NK-92 (cell line): Measurements from ENCODE around the gene PKD2L2.
"Not testable (repeated sequence)": the region's sequence is repeated elsewhere in the genome, so short reads cannot be mapped to it uniquely, and the experiment has no call there.

Experiments
- DNase-seq: peaks from one replicate; lab custom pipeline; 2025; ENCODE audit not compliant: unreplicated experiment; lab: John Stamatoyannopoulos, UW

Gene PKD2L2

DNA sequence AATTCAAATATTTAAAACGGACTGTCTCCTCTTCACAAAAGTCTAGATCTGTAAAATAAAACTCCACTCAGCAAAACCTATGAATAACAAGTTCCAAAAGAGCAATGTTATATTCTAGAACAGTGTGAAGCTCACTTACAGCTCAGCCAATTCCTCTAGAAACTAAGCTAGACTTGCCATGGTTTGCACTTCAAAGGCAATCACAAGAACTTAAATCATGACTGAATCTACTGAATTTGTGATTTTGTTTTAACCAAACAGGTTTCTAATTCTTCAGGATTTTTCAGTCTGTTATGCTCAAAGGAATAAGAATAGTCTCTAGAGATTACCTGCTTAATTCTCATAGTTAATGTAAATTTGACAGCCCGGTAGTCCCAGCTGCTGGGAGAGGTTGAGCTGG, 1.4 kb upstream of the PKD2L2 start:
- DNase-seq, result no peak

DNA sequence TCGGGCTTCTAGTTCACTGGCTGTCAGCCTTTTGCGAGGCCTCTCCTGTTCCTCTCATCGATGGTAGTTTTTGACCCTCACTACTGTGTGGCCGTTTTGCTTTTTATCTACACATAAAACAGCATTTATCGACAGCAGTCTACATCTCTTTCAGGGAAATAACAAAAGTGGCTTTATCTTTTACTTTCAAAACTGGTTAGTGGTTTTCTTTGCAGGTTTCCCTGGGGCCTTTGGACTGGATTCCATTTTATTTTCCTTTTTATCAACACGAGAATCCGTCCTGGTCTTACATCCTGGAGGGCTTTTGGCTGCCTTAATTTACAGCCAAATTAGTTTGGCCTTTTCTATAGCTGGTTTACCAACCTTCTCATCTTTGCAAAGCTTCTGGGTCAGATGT, 793 bp upstream of the PKD2L2 start:
- DNase-seq, result no peak

DNA sequence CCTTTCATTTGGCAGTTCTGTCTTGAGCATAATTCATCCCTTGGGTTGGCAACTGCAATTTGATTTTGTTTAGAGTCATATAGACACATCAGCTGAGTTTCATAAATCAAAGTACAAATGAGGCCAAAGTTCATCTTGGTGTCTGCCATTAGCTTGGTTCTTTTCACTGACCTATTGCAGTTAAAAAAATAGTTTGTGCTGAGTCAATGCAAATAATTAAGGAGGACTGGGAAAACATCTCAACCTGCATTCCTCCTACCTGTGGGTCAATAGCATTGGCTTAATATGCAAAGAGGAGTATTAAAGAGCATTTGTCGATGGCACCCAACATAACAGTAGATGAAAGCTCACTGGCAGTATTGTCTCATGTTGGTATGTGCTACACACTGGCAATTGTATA, 1.6 kb downstream of the PKD2L2 start:
- no peak for DNase-seq

DNA sequence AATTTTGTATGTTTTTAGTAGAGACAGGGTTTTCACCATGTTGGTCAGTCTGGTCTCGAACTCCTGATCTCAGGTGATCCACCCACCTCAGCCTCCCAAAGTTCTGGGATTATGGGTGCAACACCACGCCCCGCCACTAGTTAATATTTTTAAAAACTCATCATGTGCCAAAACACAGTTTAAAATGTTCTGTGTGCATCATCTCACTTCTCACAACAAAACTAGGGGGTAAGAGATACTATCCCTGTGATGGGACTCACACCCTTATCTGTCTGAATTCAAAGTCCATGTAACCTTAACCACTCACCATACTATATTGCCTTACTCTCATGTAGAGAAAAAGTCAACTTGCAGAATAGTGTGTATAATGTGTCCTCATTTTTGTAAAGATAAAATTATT, 2.6 kb downstream of the PKD2L2 start:
- no peak for DNase-seq

DNA sequence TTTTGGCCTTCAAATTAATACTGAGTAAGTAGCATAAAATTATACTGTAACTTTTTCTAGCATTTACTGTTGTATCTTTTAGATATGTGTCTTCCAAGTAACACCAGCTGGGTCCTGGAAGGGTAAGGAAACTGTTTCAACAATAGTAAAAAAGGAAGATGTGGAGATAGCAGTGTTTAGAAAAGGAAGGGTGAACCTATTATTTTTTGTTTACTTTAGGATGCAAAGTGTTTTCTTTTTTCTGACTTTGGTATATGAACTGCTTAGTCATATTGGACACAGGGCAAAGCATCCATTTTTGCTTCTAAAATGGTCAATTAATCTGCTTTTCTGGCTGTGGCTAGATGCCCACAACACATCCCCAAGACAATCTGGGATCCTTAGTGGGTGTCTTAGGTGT, 5.3 kb downstream of the PKD2L2 start:
- DNase-seq, result no peak

DNA sequence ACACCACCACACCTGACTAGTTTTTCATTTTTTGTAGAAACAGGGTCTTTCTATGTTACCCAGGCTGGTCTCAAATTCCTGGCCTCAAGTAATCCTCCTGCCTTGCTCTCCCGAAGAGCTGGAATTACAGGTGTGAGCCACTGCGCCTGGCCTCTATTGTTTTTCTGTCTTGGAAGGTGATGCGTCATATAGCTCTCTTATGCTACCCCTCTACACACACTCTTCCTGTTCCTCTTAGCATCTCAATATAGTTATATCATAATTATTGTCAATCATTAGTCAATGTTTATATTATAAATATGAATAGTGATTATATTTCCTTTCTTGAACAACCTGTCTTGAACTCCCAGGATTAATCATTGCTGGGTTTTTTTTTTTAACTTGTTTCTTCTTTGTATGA, 7.3 kb downstream of the PKD2L2 start:
- DNase-seq, result no peak

DNA sequence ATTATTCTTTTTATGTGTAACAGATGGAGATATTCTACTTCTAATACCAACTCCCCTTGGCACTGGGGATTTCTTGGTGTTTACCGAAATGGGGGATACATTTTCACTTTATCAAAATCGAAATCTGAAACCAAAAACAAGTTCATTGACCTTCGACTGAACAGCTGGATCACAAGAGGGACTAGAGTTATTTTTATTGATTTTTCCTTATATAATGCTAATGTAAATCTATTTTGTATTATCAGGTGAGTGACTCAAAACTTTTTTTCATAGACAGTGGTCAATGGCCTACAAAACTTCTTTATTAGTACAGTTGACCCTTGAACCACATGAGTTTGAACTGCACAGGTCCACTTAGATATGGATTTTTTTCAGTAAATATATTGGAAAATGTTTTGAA, 10.2 kb downstream of the PKD2L2 start:
- no peak for DNase-seq

DNA sequence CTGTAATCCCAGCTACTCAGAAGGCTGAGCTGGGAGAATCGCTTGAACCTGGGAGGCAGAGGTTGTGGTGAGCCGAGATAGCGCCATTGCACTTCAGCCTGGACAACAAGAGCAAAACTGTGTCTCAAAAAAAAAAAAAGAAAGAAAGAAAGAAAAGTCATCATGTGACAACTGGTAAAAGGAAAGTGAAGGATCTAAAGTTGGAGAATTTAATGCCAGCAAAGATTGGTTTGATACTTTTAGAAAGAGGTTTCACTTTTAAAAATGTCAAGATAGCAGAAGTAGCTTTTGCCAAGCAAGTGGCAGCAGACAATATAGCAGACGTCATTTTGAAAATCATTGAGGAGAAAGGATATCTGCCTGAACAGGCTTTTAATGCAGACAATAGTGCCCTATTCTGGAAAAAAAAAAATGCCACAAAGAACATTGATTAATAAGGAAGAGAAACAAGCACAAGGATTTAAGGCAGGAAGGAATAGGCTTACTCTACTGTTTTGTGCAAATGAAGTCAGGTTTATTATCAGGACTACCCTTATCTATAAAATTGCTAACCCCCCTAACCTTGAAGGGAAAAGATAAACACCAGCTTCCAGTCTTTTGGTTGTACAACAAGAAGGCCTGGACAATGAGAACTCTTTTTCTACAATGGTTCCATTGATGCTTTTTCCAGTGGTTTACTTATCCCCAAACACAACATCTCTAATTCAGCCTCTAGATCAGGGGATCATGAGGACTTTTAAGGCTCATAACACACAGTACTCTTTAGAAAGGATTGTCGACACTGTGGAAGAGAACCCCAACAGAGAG, 12.0 kb downstream of the PKD2L2 start:
- DNase-seq, result no peak

DNA sequence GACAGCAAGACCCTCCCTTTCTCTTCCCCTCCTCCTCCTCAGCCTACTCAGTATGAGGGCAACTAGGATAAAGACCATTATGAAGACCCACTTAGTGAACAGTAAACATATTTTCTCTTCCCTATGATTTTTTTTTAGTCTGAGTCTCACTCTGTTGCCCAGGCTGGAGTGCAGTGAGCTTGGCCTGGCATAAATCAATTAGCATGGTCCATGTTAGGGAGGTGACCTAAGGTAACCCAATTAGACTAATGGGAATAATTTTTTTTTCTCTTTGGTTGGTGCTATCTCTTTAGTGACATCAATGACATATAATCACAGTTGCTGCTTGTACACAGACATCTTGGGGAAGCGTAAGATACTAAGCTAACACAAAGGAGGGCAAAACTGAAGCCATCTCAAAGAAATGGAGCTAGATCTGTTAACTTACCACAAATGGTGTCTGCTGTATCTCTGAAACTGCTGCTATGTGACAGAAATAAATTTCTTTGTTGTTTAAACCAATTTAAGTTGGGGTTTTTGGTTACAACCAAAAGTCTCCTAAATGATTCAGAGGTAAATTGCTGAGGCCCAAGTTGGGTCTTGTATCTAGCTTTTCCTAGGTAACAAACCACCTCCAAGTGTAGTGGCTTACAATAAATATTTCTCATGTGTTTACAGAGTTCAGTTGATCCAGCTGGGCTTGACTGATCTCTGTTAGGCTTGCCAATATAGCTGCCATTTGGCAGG, 13.3 kb downstream of the PKD2L2 start:
- no peak for DNase-seq

DNA sequence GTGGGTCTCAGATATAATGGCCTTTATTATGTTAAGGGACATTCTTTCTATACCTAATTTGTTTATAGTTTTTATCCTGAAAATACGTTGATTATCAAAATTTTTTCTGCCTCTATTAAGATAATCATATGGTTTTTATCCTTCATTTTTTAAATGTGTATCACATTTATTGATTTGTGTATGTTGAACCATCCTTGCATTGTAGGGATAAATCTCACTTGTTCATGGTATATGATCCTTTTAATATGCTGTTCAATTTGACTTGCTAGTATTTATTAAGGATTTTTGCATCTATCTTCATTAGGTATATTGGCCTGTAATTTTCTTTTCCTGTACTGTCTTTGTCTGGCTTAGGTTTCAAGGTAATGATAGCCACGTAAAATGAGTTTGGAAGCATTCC, 25.5 kb downstream of the PKD2L2 start:
- DNase-seq, result no peak

DNA sequence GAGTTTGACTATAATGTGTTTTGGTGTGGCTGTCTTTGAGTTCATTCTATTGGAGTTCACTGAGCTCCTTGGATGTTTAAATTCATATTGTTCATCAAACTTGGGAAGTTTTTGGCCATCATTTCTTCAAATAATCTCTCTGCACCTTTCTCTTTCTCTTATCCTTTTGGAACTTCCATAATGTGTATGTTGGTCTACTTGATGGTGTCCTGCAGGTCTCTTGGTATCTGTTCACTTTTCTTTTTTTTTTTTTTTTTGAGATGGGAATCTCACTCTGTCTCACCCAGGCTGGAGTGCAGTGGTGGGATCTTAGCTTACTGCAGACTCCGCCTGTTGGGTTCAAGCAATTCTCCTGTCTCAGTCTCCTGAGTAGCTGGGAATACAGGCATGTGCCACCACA, 27.7 kb downstream of the PKD2L2 start:
- no peak for DNase-seq

DNA sequence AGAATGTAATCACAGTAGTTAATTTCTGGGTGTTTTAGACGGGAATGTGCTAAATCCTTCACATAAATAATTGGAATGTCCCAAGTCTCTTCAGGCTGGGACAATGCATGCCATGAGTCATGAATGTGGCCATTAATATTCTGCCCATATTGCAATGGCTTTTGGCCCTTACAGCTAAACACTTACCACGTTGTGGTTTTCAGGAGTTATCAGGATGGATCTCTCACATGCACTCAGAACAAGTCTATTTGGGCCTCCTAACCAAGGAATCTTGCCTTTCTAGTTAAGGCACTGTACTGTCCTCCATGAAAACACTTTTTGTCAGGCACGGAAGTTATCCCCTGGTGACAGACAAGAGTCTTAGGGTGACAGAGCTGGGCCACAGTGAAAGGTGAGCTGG, 32.7 kb downstream of the PKD2L2 start:
- DNase-seq, result no peak

DNA sequence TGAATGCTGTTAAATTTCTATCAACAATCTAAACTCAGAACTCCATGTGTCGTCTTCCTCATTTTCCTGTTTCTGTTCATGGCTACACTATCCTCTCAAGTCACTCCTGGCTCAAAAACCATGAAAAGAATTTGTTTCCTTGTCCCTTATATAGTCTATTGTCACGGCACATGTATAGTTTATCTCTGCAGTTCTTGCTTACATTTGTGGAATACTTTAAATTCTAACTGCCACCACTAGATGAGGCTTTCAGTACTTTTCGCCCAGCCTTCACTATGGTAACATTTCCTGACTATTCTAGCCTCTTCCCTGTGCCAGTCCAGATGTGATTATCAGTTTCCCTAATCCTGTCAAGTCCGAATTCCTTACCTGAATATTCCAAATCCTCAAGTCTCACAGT, 34.6 kb downstream of the PKD2L2 start:
- DNase-seq, result no peak

DNA sequence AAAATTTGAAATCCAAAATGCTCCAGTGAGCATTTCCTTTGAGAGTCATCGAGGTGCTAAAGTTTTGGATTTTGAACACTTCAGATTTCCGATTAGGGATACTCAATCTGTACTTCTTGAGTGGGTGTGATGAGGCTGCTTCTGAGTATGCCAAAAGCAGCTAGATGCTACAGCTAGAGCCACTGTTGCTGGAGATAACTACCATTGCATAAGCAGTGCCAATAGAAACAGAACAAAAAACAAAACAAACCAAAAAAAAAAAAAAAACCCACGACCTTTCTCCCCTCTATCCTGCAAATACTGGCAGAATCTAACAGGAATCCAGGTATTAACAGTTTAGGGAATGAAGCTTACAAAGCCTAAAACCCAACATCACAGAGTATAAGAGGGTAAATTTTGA, 43.5 kb downstream of the PKD2L2 start:
- no peak for DNase-seq

DNA sequence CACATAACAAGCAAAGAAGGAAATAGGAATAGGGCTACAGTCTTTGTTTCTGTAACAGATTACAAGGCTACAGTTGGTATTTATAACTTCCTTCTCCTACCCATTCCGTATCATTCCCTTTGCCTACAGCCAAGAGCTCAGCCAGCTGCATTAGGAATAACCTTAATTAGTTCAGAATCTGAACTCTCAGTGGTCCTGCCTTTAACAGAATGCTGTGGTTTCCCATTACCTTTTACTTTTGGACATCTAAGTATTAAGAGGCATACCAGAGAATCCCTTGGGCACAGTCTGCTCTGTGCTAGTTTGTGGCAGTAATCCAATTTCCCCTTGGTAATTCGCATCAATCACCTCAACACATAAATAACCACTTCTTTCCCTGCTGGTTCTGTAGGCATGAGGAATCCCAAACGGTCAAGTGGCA, 44.2 kb downstream of the PKD2L2 start:
- no peak for DNase-seq

DNA sequence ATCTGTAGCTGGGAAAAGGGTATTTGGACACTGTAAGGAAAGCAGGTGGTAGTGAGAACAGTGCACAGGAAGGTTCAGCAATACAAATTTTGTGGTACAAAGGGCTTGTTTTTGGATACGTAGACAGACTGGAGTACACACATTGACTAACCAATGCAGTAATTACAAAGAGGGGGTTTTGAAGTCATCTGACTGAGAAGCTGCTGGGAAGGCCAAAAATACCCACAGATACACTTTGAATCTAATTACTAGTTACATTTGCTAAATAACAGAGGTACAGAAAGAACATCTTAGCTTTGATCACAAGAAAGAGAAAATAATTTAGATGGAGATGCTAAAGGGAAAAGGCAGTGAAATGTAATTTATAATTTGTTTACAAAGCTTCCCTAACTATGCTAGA, 45.9 kb downstream of the PKD2L2 start:
- DNase-seq, result no peak

DNA sequence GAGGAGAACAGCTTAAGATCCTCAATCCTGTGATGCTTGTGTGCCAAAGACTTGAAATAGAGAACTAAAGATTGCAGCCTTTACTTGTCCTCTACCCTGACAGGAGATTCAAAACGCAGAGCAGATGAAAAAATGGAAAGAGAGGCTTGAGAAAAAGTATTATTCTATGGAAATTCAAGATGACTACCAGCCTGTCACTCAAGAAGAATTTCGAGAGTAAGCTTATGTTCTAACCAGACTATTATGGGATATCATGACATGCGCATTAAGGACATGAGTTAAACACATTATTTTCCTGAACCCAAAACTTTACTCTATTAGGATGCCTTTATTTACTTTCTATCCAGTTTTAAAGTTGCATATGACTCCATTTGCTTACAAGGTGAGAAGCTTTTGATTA, 46.4 kb downstream of the PKD2L2 start:
- DNase-seq, result no peak

DNA sequence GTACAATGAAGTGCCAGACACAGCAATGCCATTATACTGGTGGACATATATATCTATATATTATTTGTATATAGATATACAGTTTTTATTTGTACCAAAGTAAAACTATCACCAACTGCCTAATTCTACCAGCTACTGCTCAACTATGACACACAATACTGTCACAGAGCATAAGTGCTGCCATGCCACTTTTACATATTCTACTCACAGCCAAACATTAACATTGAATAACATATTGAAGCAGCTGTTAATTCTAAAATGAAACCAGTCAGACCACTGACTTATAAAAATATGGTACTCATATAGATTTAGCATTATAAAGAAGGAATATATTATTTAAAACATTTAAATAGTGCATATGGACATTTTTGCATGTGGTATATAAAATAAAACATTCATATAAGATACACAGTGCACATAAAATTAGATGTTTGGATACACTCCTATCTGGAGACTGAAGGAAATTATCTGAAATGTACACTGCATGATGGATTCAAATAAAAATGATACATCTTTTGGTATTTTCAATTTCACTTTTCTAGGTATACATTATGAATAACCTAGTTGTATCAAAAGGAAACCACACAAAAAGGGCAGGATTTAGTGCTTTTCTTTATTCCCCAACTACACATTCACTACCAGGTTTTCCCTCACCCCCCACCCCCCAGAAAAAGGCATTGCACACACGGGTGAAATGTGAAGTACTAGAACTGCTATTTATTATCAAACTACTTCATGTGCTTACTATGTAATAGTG, 48.9 kb downstream of the PKD2L2 start:
- no peak for DNase-seq

DNA sequence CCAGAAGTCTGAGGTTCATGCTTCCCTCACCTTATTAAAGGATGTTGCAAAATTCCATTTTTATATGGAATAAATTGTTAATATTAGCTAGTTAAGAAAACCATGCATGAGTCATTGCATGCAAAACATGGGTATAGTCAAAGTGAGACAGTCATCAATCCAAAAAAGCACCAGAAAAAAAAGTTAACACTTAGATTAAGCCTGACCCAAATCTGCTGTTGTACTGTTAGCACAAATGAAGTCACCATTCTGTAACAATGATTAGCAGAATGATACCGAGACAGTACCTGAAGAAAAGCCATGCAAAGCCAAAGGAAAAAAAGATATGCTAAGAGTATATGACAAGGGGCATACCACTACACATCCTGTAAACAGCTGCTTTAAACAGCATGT, 49.5 kb downstream of the PKD2L2 start:
- DNase-seq, result no peak

DNA sequence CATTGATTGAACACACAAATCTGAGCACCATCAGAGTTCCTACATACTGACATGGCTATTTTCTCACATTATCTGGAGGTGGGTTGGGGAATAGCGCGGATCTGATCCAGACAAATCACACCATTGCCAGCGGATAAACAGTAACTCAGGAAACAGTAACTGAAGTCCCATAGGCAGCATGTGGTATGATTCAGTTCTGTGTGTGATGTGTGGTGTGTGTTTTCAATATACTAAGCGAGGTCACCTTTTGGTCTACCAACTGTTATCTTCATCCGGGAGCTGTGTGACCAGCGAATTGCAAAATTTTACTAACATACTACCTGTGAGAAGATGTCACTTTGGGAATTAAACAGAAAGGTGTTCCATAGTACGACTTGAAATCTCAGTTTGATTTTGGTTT, 50.1 kb downstream of the PKD2L2 start:
- DNase-seq, result no peak

DNA sequence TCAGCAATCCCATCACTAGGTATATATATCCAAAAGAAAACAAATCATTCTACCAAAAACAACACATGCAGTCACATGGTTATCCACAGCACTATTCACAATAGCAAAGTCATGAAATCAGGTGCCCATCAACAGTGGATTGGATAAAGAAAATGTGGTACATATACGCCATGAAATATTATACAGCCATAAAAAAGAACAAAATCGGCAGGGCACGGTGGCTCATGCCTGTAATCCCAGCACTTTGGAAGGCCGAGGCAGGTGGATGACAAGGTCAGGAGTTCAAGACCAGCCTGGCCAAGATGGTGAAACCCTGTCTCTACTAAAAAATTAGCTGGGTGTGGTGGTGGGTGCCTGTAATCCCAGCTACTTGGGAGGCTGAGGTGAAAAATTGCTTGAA, 55.0 kb downstream of the PKD2L2 start:
- not testable (repeated sequence) for DNase-seq

DNA sequence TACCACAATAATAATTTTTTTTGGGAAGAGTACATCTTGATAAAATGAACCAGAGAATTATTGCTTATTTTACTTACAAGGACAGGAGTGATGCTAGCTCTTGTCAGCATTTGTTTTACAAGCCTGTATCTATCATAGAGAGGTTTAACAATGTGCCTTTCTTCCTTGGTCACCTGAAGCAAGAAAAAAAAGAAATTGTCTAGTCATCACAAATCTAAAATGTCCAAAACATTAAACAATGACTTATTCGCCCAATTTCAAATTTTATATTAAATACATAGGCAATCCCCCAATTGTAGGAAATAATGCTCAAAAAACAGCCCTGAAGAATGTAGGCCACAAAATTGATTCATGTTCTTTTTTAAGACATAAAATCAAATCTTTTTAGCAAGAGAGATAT, 56.6 kb downstream of the PKD2L2 start:
- no peak for DNase-seq
